ENCODE results near the gene NUP54.

The NUP54 gene

GRCh38 chr4:76148142-76148865 is at the start of gene NUP54:
TSS of gene NUP54 (minus strand) at chr4:76148397. CDS start at chr4:76148374, 23 bp downstream.
- Mint-ChIP-seq H3K9me3 (no peaks in the 10 kb centered on the region), H3K4me3 (peak within 1 kb of the TSS; percentile 95), H3K4me1 (peaks cover 13% of the 10 kb centered on the region), H3K36me3 (peaks cover 32% of the 10 kb centered on the region), H3K27ac (peak within 1 kb of the TSS; percentile 95)
- ATAC-seq (peak; percentile 99), DNase-seq (ENCODE audit: low spot score in 2 of 2) (peak; percentile 94 to 99)

GRCh38 chr4:76197031-76197743 is 49.0 kb upstream of the NUP54 start:
- no peak for ATAC-seq

GRCh38 chr4:76196376-76196775 is 48.2 kb upstream of the NUP54 start:
- Mint-ChIP-seq H3K4me1 (peaks cover 48% of the 10 kb centered on the region), H3K9me3 (peaks cover 5% of the 10 kb centered on the region), H3K4me3 (no peak overlapping the region), H3K36me3 (peaks cover 16% of the 10 kb centered on the region), H3K27ac (no peak overlapping the region)
- DNase-seq (ENCODE audit: low spot score in 2 of 2) (no peak), ATAC-seq (no peak)

More at GRCh38 chr4:76197031-76197743, 49.0 kb upstream of the NUP54 start:
- Mint-ChIP-seq H3K36me3 (peaks cover 16% of the 10 kb centered on the region), H3K9me3 (peaks cover 2% of the 10 kb centered on the region), H3K27ac (no peak overlapping the region), H3K4me1 (peaks cover 48% of the 10 kb centered on the region), H3K4me3 (no peak overlapping the region)
- DNase-seq (ENCODE audit: low spot score in 2 of 2), result no peak

- H3K9me3 Mint-ChIP-seq, result peaks cover 5% of the 10 kb centered on the region
- no peak for DNase-seq (ENCODE audit: low spot score in 2 of 2)
- peaks cover 41% of the 10 kb centered on the region for H3K4me1 Mint-ChIP-seq
- peaks cover 16% of the 10 kb centered on the region for H3K36me3 Mint-ChIP-seq
- no peak overlapping the region for H3K4me3 Mint-ChIP-seq
- no peak for ATAC-seq
- no peak overlapping the region for H3K27ac Mint-ChIP-seq
These were observed 47.1 kb upstream of the NUP54 start for GRCh38 chr4:76195326-76195725.

GRCh38 chr4:76194325-76194724 is 46.1 kb upstream of the NUP54 start:
- Mint-ChIP-seq H3K4me1 (peaks cover 33% of the 10 kb centered on the region), H3K36me3 (peaks cover 16% of the 10 kb centered on the region), H3K27ac (no peak overlapping the region), H3K4me3 (no peak overlapping the region), H3K9me3 (peaks cover 5% of the 10 kb centered on the region)
- DNase-seq (ENCODE audit: low spot score in 2 of 2) (no peak), ATAC-seq (no peak)

GRCh38 chr4:76192236-76192635 is 44.0 kb upstream of the NUP54 start:
- ATAC-seq (no peak), DNase-seq (ENCODE audit: low spot score in 2 of 2) (no peak)
- peaks cover 5% of the 10 kb centered on the region for H3K9me3 Mint-ChIP-seq
- H3K4me1 Mint-ChIP-seq, result peaks cover 17% of the 10 kb centered on the region
- H3K4me3 Mint-ChIP-seq, result no peak overlapping the region
- H3K36me3 Mint-ChIP-seq, result peaks cover 16% of the 10 kb centered on the region
- no peak overlapping the region for H3K27ac Mint-ChIP-seq

GRCh38 chr4:76188557-76188956 is 40.4 kb upstream of the NUP54 start:
- Mint-ChIP-seq H3K36me3 (peaks cover 15% of the 10 kb centered on the region), H3K4me1 (no peaks in the 10 kb centered on the region), H3K4me3 (no peak overlapping the region), H3K9me3 (peaks cover 5% of the 10 kb centered on the region), H3K27ac (peak overlapping the region; percentile 62)
- DNase-seq (ENCODE audit: low spot score in 2 of 2) (no peak), ATAC-seq (no peak)

GRCh38 chr4:76188149-76188548 is 40.0 kb upstream of the NUP54 start:
- ATAC-seq, result no peak
- no peak for DNase-seq (ENCODE audit: low spot score in 2 of 2)
- H3K4me1 Mint-ChIP-seq, result no peaks in the 10 kb centered on the region
- peak overlapping the region; percentile 62 for H3K27ac Mint-ChIP-seq
- H3K4me3 Mint-ChIP-seq, result no peak overlapping the region
- H3K36me3 Mint-ChIP-seq, result peaks cover 15% of the 10 kb centered on the region
- H3K9me3 Mint-ChIP-seq, result peaks cover 5% of the 10 kb centered on the region

- ATAC-seq, result no peak
- H3K36me3 Mint-ChIP-seq, result peaks cover 6% of the 10 kb centered on the region
- no peaks in the 10 kb centered on the region for H3K4me1 Mint-ChIP-seq
These were observed 39.0 kb upstream of the NUP54 start for GRCh38 chr4:76187152-76187551.

GRCh38 chr4:76182463-76182862 is 34.3 kb upstream of the NUP54 start:
- ATAC-seq, result no peak

More at GRCh38 chr4:76187152-76187551, 39.0 kb upstream of the NUP54 start:
- Mint-ChIP-seq H3K27ac (no peak overlapping the region), H3K9me3 (peaks cover 3% of the 10 kb centered on the region), H3K4me3 (no peak overlapping the region)
- no peak for DNase-seq (ENCODE audit: low spot score in 2 of 2)

GRCh38 chr4:76179398-76180318 is 31.5 kb upstream of the NUP54 start:
- Mint-ChIP-seq H3K4me1 (no peaks in the 10 kb centered on the region), H3K9me3 (no peaks in the 10 kb centered on the region), H3K4me3 (no peak overlapping the region), H3K27ac (no peak overlapping the region), H3K36me3 (peaks cover 6% of the 10 kb centered on the region)
- ATAC-seq (peak; percentile 93), DNase-seq (ENCODE audit: low spot score in 2 of 2) (peak; percentile 78 to 88)

More at GRCh38 chr4:76182463-76182862, 34.3 kb upstream of the NUP54 start:
- Mint-ChIP-seq H3K27ac (peak overlapping the region; percentile 50), H3K4me3 (no peak overlapping the region), H3K4me1 (no peaks in the 10 kb centered on the region), H3K9me3 (no peaks in the 10 kb centered on the region), H3K36me3 (peaks cover 6% of the 10 kb centered on the region)
- no peak for DNase-seq (ENCODE audit: low spot score in 2 of 2)

- H3K36me3 Mint-ChIP-seq, result peaks cover 10% of the 10 kb centered on the region
- DNase-seq (ENCODE audit: low spot score in 2 of 2) (no peak), ATAC-seq (no peak)
- H3K4me1 Mint-ChIP-seq, result no peaks in the 10 kb centered on the region
- H3K9me3 Mint-ChIP-seq, result no peaks in the 10 kb centered on the region
- no peak overlapping the region for H3K4me3 Mint-ChIP-seq
- no peak overlapping the region for H3K27ac Mint-ChIP-seq
These were observed 30.1 kb upstream of the NUP54 start for GRCh38 chr4:76178296-76178695.

GRCh38 chr4:76177709-76178108 is 29.5 kb upstream of the NUP54 start:
- Mint-ChIP-seq H3K4me3 (no peak overlapping the region), H3K4me1 (no peaks in the 10 kb centered on the region), H3K27ac (no peak overlapping the region), H3K36me3 (peaks cover 16% of the 10 kb centered on the region), H3K9me3 (no peaks in the 10 kb centered on the region)
- DNase-seq (ENCODE audit: low spot score in 2 of 2) (no peak), ATAC-seq (no peak)

- H3K9me3 Mint-ChIP-seq, result no peaks in the 10 kb centered on the region
- H3K27ac Mint-ChIP-seq, result no peak overlapping the region
- H3K36me3 Mint-ChIP-seq, result peaks cover 20% of the 10 kb centered on the region
- no peaks in the 10 kb centered on the region for H3K4me1 Mint-ChIP-seq
- no peak overlapping the region for H3K4me3 Mint-ChIP-seq
- no peak for ATAC-seq
- DNase-seq (ENCODE audit: low spot score in 2 of 2), result no peak
These were observed 27.1 kb upstream of the NUP54 start for GRCh38 chr4:76175336-76175735.

- no peaks in the 10 kb centered on the region for H3K4me1 Mint-ChIP-seq
- H3K9me3 Mint-ChIP-seq, result no peaks in the 10 kb centered on the region
- ATAC-seq, result no peak
- no peak overlapping the region for H3K27ac Mint-ChIP-seq
- peaks cover 20% of the 10 kb centered on the region for H3K36me3 Mint-ChIP-seq
- DNase-seq (ENCODE audit: low spot score in 2 of 2), result no peak
- H3K4me3 Mint-ChIP-seq, result no peak overlapping the region
These were observed 26.0 kb upstream of the NUP54 start for GRCh38 chr4:76174216-76174615.

Data from stimulated activated effector memory CD8-positive, alpha-beta T cell treated with anti-CD3 and anti-CD28 coated beads, Interleukin-12 subunit alpha, Interleukin-12 subunit beta, amount 100 ng/mL, for 72 hours (primary cell).